ENCODE measurements around the gene KLHL7.

GRCh38 chr7:23076772-23077171 lies 28.8 kb upstream of the KLHL7 start:
- TF ChIP-seq CTCF (IDR thresholded peaks at IDR 0.05; ENCODE audit: low read length) (no peak), EZH2 (IDR thresholded peaks at IDR 0.05; ENCODE audit: borderline replicate concordance, low read length) (no peak)

Data from OCI-LY1 (cell line).